Trophoblast cell (in vitro differentiated cells and primary cell): Measurements from ENCODE around the gene RNGTT.

Source experiments
- DNase-seq, 2 donors: peaks; one replicate each; pipeline ENCODE4 v3.0.0-alpha.2; 2016
- H2AFZ ChIP-seq: 2 replicates; pipeline ENCODE4 v1.6.1; 2013; ENCODE audit warnings: low read length, moderate library complexity, mild to moderate bottlenecking; ENCODE audit not compliant: insufficient read depth, poor library complexity
- H2AK5ac ChIP-seq: 2 replicates; pipeline ENCODE4 v1.6.1; 2013; ENCODE audit warnings: mild to moderate bottlenecking, low read length
- H2BK120ac ChIP-seq: 2 replicates; pipeline ENCODE4 v1.6.1; 2013; ENCODE audit warnings: low read length, mild to moderate bottlenecking, moderate library complexity; ENCODE audit not compliant: insufficient read depth, poor library complexity
- H2BK12ac ChIP-seq: 2 replicates; pipeline ENCODE4 v1.6.1; 2013; ENCODE audit warnings: mild to moderate bottlenecking, low read length, moderate library complexity
- H2BK5ac ChIP-seq: 2 replicates; pipeline ENCODE4 v1.6.1; 2013; ENCODE audit warnings: low read length, low read depth, moderate library complexity, mild to moderate bottlenecking; ENCODE audit not compliant: poor library complexity
- H3K14ac ChIP-seq: 2 replicates; pipeline ENCODE4 v1.6.1; 2013; ENCODE audit warnings: mild to moderate bottlenecking, low read length
- H3K18ac ChIP-seq: 2 replicates; pipeline ENCODE4 v1.6.1; 2013; ENCODE audit warnings: mild to moderate bottlenecking, low read length
- H3K23ac ChIP-seq: 2 replicates; pipeline ENCODE4 v1.6.1; 2013; ENCODE audit warnings: low read length
- H3K27ac ChIP-seq: 2 replicates; pipeline ENCODE4 v1.5.1; 2013; ENCODE audit warnings: low read depth, mild to moderate bottlenecking, inconsistent platforms, low read length, moderate library complexity
- H3K27me3 ChIP-seq: 2 replicates; pipeline ENCODE4 v1.6.1; 2013; ENCODE audit warnings: inconsistent platforms, mild to moderate bottlenecking, low read length, moderate library complexity; ENCODE audit not compliant: insufficient read depth
- H3K36me3 ChIP-seq, 2 experiments: 1 replicate in 1 of 2; 2 replicates in 1 of 2; pipeline ENCODE4 v1.6.1; 2013; ENCODE audit warnings: low read length in 2 of 2, mild to moderate bottlenecking in 2 of 2, moderate library complexity in 1 of 2; ENCODE audit not compliant: insufficient read depth in 2 of 2, control insufficient read depth in 1 of 2
- H3K4ac ChIP-seq: 2 replicates; pipeline ENCODE4 v1.6.1; 2013; ENCODE audit warnings: low read depth, mild to moderate bottlenecking, low read length, moderate library complexity
- H3K4me1 ChIP-seq, 2 experiments: 1 replicate in 1 of 2; 2 replicates in 1 of 2; pipeline ENCODE4 v1.6.1; 2013; ENCODE audit warnings: low read length in 2 of 2, mild to moderate bottlenecking in 2 of 2, moderate library complexity in 1 of 2; ENCODE audit not compliant: insufficient read depth in 2 of 2, control insufficient read depth in 1 of 2
- H3K4me2 ChIP-seq: 2 replicates; pipeline ENCODE4 v1.6.1; 2013; ENCODE audit warnings: inconsistent platforms, mild to moderate bottlenecking, low read length, moderate library complexity
- H3K4me3 ChIP-seq: 2 replicates; pipeline ENCODE4 v1.5.1; 2013; ENCODE audit warnings: mild to moderate bottlenecking, low read depth, low read length, inconsistent platforms
- H3K79me1 ChIP-seq: one replicate; pipeline ENCODE4 v1.6.1; 2013; ENCODE audit warnings: low read length
- H3K79me2 ChIP-seq: 2 replicates; pipeline ENCODE4 v1.6.1; 2013; ENCODE audit warnings: low read length, mild to moderate bottlenecking; ENCODE audit not compliant: control insufficient read depth, insufficient read depth, poor library complexity
- H3K9ac ChIP-seq: 2 replicates; pipeline ENCODE4 v1.6.1; 2013; ENCODE audit warnings: mild to moderate bottlenecking, low read length
- H3K9me3 ChIP-seq: 2 replicates; pipeline ENCODE4 v1.6.1; 2013; ENCODE audit warnings: low read depth, mild to moderate bottlenecking, control low read depth, inconsistent platforms, low read length; ENCODE audit not compliant: insufficient read depth
- H4K12ac ChIP-seq: 2 replicates; pipeline ENCODE4 v1.6.1; 2013; ENCODE audit warnings: low read depth, mild to moderate bottlenecking, low read length, moderate library complexity
- H4K8ac ChIP-seq: 2 replicates; pipeline ENCODE4 v1.6.1; 2013; ENCODE audit warnings: low read depth, mild to moderate bottlenecking, low read length, moderate library complexity
- H4K91ac ChIP-seq: one replicate; pipeline ENCODE4 v1.6.1; 2013; ENCODE audit warnings: low read depth, mild to moderate bottlenecking, low read length, moderate library complexity
- WGBS: extraction: QIAGEN DNeasy Blood & Tissue Kit; methylation state at CpG from one replicate; pipeline ENCODE4 v1.1.7; 2013; ENCODE audit warnings: missing lambda C conversion rate; ENCODE audit not compliant: insufficient read length, insufficient coverage; ENCODE audit errors: extremely low coverage; 5-methylcytosine and 5-hydroxymethylcytosine counted together

RNGTT gene

GRCh38 chr6:89008815-89009374, 45.5 kb upstream of the RNGTT start:
- Histone ChIP-seq H2BK5ac (no peak overlapping the region), H3K14ac (no peak overlapping the region), H3K9ac (no peak overlapping the region), H4K8ac (no peak overlapping the region), H3K4me3 (no peak overlapping the region), H4K91ac (no peak overlapping the region), H2AK5ac (no peak overlapping the region), H3K4me1 (no peaks in the 10 kb centered on the region), H4K12ac (no peak overlapping the region), H3K18ac (no peak overlapping the region), H3K79me2 (no peaks in the 10 kb centered on the region), H2AFZ (no peak overlapping the region), H3K23ac (no peak overlapping the region), H2BK120ac (no peak overlapping the region), H3K4ac (no peak overlapping the region), H3K36me3 (peaks cover 0 to 2% of the 10 kb centered on the region in 2 experiments), H3K27ac (no peak overlapping the region), H3K79me1 (no peaks in the 10 kb centered on the region), H3K9me3 (no peaks in the 10 kb centered on the region), H2BK12ac (no peak overlapping the region), H3K4me2 (no peak overlapping the region), H3K27me3 (no peaks in the 10 kb centered on the region)
- no peak for DNase-seq
- no CpG with 5 or more reads among the region's 5 CpGs for WGBS

GRCh38 chr6:89008001-89008814, 44.8 kb upstream of the RNGTT start:
- no peak overlapping the region for H3K4me3 ChIP-seq
- no peak overlapping the region for H3K14ac ChIP-seq
- WGBS: no CpG with 5 or more reads among the region's 8 CpGs
- H2BK5ac ChIP-seq: no peak overlapping the region
- H3K9ac ChIP-seq: no peak overlapping the region
- H2AK5ac ChIP-seq: no peak overlapping the region
- H3K27ac ChIP-seq: no peak overlapping the region
- H4K12ac ChIP-seq: no peak overlapping the region
- peaks cover 0 to 2% of the 10 kb centered on the region in 2 experiments for H3K36me3 ChIP-seq
- no peaks in the 10 kb centered on the region for H3K79me2 ChIP-seq
- H3K23ac ChIP-seq: no peak overlapping the region
- H3K79me1 ChIP-seq: no peaks in the 10 kb centered on the region
- no peak overlapping the region for H2AFZ ChIP-seq
- H2BK120ac ChIP-seq: no peak overlapping the region
- no peak overlapping the region for H3K4ac ChIP-seq
- no peaks in the 10 kb centered on the region for H3K4me1 ChIP-seq
- H4K91ac ChIP-seq: no peak overlapping the region
- no peak overlapping the region for H2BK12ac ChIP-seq
- no peak overlapping the region for H4K8ac ChIP-seq
- H3K18ac ChIP-seq: no peak overlapping the region
- H3K27me3 ChIP-seq: no peaks in the 10 kb centered on the region
- no peaks in the 10 kb centered on the region for H3K9me3 ChIP-seq
- no peak overlapping the region for H3K4me2 ChIP-seq
- no peak for DNase-seq

GRCh38 chr6:89007209-89008000, 44.0 kb upstream of the RNGTT start:
- no peak overlapping the region for H3K4me3 ChIP-seq
- H3K14ac ChIP-seq: no peak overlapping the region
- H2BK120ac ChIP-seq: no peak overlapping the region
- no peak overlapping the region for H2BK12ac ChIP-seq
- no peaks in the 10 kb centered on the region for H3K4me1 ChIP-seq
- WGBS: no CpG with 5 or more reads among the region's 15 CpGs
- no peak overlapping the region for H3K9ac ChIP-seq
- no peaks in the 10 kb centered on the region for H3K9me3 ChIP-seq
- no peak overlapping the region for H2BK5ac ChIP-seq
- no peak overlapping the region for H4K12ac ChIP-seq
- peaks cover 0 to 2% of the 10 kb centered on the region in 2 experiments for H3K36me3 ChIP-seq
- no peak overlapping the region for H4K91ac ChIP-seq
- no peak for DNase-seq
- H2AFZ ChIP-seq: no peak overlapping the region
- H3K18ac ChIP-seq: no peak overlapping the region
- H3K27ac ChIP-seq: no peak overlapping the region
- H2AK5ac ChIP-seq: no peak overlapping the region
- H3K23ac ChIP-seq: no peak overlapping the region
- H3K4me2 ChIP-seq: no peak overlapping the region
- H4K8ac ChIP-seq: no peak overlapping the region
- H3K27me3 ChIP-seq: no peaks in the 10 kb centered on the region
- H3K4ac ChIP-seq: no peak overlapping the region
- no peaks in the 10 kb centered on the region for H3K79me2 ChIP-seq
- no peaks in the 10 kb centered on the region for H3K79me1 ChIP-seq

- Histone ChIP-seq H3K27me3 (no peaks in the 10 kb centered on the region), H3K79me2 (no peaks in the 10 kb centered on the region), H3K27ac (no peak overlapping the region), H3K4me2 (no peak overlapping the region), H3K36me3 (no peaks in the 10 kb centered on the region), H3K4me1 (no peaks in the 10 kb centered on the region), H2AFZ (no peak overlapping the region), H3K4me3 (no peak overlapping the region), H2BK5ac (no peak overlapping the region), H2AK5ac (no peak overlapping the region), H4K8ac (no peak overlapping the region), H3K14ac (no peak overlapping the region), H4K12ac (no peak overlapping the region), H3K9me3 (no peaks in the 10 kb centered on the region), H3K79me1 (no peaks in the 10 kb centered on the region), H3K4ac (no peak overlapping the region), H3K23ac (no peak overlapping the region), H3K9ac (no peak overlapping the region), H2BK12ac (no peak overlapping the region), H3K18ac (no peak overlapping the region), H2BK120ac (no peak overlapping the region), H4K91ac (no peak overlapping the region)
- WGBS: no CpG with 5 or more reads among the region's 4 CpGs
- DNase-seq: no peak
Observed at GRCh38 chr6:89002523-89002922, 39.1 kb upstream of the RNGTT start.
